ENCODE measurements around the gene ORC3.
"Not testable (repeated sequence)": the region's sequence is repeated elsewhere in the genome, so short reads cannot be mapped to it uniquely, and the experiment has no call there.

Gene ORC3

GRCh38 chr6:87663434-87663833, 73.5 kb downstream of the ORC3 start:
- DNase-seq = no peak

- DNase-seq = no peak
Observed at GRCh38 chr6:87664921-87665485, 75.1 kb downstream of the ORC3 start.

- no peak for DNase-seq
Observed at GRCh38 chr6:87667032-87667431, 77.1 kb downstream of the ORC3 start.

- DNase-seq = no peak
Observed at GRCh38 chr6:87668013-87668412, 78.1 kb downstream of the ORC3 start.

- no peak for DNase-seq
Observed at GRCh38 chr6:87669051-87669450, 79.1 kb downstream of the ORC3 start.

- DNase-seq = no peak
Observed at GRCh38 chr6:87670707-87671106, 80.8 kb downstream of the ORC3 start.

- DNase-seq = no peak
Observed at GRCh38 chr6:87671555-87672029, 81.7 kb downstream of the ORC3 start.

- no peak for DNase-seq
Observed at GRCh38 chr6:87672641-87673040, 82.7 kb downstream of the ORC3 start.

- DNase-seq = no peak
Observed at GRCh38 chr6:87673237-87673636, 83.3 kb downstream of the ORC3 start.

GRCh38 chr6:87674290-87674689, 84.4 kb downstream of the ORC3 start:
- DNase-seq = no peak

- no peak for DNase-seq
Observed at GRCh38 chr6:87675004-87675681, 85.2 kb downstream of the ORC3 start.

GRCh38 chr6:87682310-87682709, 92.4 kb downstream of the ORC3 start:
- no peak for DNase-seq

GRCh38 chr6:87683890-87684289, 94.0 kb downstream of the ORC3 start:
- no peak for DNase-seq

GRCh38 chr6:87684895-87685654, 95.1 kb downstream of the ORC3 start:
- no peak for DNase-seq

GRCh38 chr6:87686636-87687205, 96.8 kb downstream of the ORC3 start:
- DNase-seq = not testable (repeated sequence)

GRCh38 chr6:87687296-87687695, 97.4 kb downstream of the ORC3 start:
- DNase-seq = no peak

- not testable (repeated sequence) for DNase-seq
Observed at GRCh38 chr6:87687893-87688292, 98.0 kb downstream of the ORC3 start.

GRCh38 chr6:87690441-87690840, 100.5 kb downstream of the ORC3 start:
- no peak for DNase-seq

- no peak for DNase-seq
Observed at GRCh38 chr6:87692086-87692485, 102.2 kb downstream of the ORC3 start.

- DNase-seq = not testable (repeated sequence)
Observed at GRCh38 chr6:87696817-87697216, 106.9 kb downstream of the ORC3 start.

GRCh38 chr6:87697581-87698546, 107.9 kb downstream of the ORC3 start:
- peak; percentile 58 for DNase-seq

GRCh38 chr6:87698547-87699006, 108.6 kb downstream of the ORC3 start:
- DNase-seq = no peak
